Neural progenitor cell (in vitro differentiated cells): ENCODE measurements around the gene PEAK1.

Experiments
- EZH2 ChIP-seq: fragments of 200-600 bp; sonication (generic); IDR thresholded peaks from 2 replicates; pipeline ENCODE4 v1.6.1; 2017; ENCODE audit warnings: antibody characterized with exemption, mild to moderate bottlenecking, moderate library complexity
- EZH2phosphoT487 ChIP-seq: fragments of 200-600 bp; sonication (generic); IDR thresholded peaks from 2 replicates; pipeline ENCODE4 v1.6.1; 2017; ENCODE audit warnings: antibody characterized with exemption
- TF ChIP-seq, protein P1 (sequence below): fragments of 200-600 bp; sonication (generic); IDR thresholded peaks from 2 replicates; pipeline ENCODE4 v1.5.1; 2017; ENCODE audit warnings: antibody characterized with exemption, mild to moderate bottlenecking

DNA sequence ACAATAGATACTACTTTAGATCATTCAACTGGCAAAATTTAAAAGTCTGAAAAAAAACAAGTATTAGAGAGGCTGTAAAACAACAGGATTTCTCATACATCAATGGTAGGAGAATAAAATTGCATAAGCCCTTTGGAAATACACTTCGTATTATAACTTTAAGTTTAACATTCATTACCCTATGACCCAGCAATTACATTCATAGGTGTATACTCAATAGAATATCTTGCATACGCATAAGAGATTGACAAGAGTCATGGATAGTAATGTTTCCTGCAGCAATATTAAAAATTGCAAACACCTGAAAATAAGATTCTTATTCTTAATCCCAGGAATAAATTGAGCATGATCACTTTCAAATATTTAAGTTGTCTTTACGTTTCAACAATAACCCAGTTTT lies 63.6 kb downstream of the PEAK1 start:
- TF ChIP-seq, protein P1, sequence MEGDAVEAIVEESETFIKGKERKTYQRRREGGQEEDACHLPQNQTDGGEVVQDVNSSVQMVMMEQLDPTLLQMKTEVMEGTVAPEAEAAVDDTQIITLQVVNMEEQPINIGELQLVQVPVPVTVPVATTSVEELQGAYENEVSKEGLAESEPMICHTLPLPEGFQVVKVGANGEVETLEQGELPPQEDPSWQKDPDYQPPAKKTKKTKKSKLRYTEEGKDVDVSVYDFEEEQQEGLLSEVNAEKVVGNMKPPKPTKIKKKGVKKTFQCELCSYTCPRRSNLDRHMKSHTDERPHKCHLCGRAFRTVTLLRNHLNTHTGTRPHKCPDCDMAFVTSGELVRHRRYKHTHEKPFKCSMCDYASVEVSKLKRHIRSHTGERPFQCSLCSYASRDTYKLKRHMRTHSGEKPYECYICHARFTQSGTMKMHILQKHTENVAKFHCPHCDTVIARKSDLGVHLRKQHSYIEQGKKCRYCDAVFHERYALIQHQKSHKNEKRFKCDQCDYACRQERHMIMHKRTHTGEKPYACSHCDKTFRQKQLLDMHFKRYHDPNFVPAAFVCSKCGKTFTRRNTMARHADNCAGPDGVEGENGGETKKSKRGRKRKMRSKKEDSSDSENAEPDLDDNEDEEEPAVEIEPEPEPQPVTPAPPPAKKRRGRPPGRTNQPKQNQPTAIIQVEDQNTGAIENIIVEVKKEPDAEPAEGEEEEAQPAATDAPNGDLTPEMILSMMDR, result no peak
- TF ChIP-seq EZH2phosphoT487 (no peak), EZH2 (no peak)
